ENCODE data around the gene NFASC.

- TF ChIP-seq CTCF (IDR thresholded peaks at IDR 0.05; ENCODE audit: insufficient read depth, low read depth, low read length), result no peak
- no peak for TF ChIP-seq EZH2 (IDR thresholded peaks at IDR 0.05; ENCODE audit: insufficient read depth, low read length)
Measured at GRCh38 chr1:205045146-205045545, 174.5 kb downstream of the NFASC start.

Data from astrocyte (in vitro differentiated cells and primary cell).